Natural killer cell treated with Interleukin-12 subunit alpha and Interleukin-12 subunit beta and Interleukin-15 and Interleukin-18, amount 100 ng/mL, for 72 hours (primary cell): Measurements from ENCODE around the gene UCHL3. TPM values are rescaled to one million over a fixed set of nuclear protein-coding genes. Genes with fewer than 3 reads are reported as not detected.

Experiments
- ATAC-seq, 2 donors: fragments of 150-1000 bp; cut with Tn5 transposase in 1 of 2; sonication (Bioruptor Pico), chemical (Tn5 transposase) in 1 of 2; 2 replicates each; pipeline ENCODE4 v1.10.0; 2021
- DNase-seq: peaks from one replicate; pipeline ENCODE4 v3.0.0; 2022; ENCODE audit warnings: low spot score
- H3K27ac Mint-ChIP-seq, 2 donors: 1 replicate in 1 of 2; 2 replicates in 1 of 2; pipeline ENCODE4 v1.8.0; 2022; ENCODE audit warnings: mixed read lengths in 2 of 2, mild to moderate bottlenecking in 1 of 2, moderate library complexity in 1 of 2
- H3K27me3 Mint-ChIP-seq, 2 donors: 1 replicate in 1 of 2; 2 replicates in 1 of 2; pipeline ENCODE4 v1.8.0; 2022; ENCODE audit warnings: mixed read lengths in 2 of 2
- H3K36me3 Mint-ChIP-seq: one replicate; pipeline ENCODE4 v1.8.0; 2022; ENCODE audit warnings: mixed read lengths
- H3K4me1 Mint-ChIP-seq, 2 donors: 1 replicate in 1 of 2; 2 replicates in 1 of 2; pipeline ENCODE4 v1.8.0; 2022; ENCODE audit warnings: low read depth in 2 of 2, mixed read lengths in 2 of 2, mild to moderate bottlenecking in 1 of 2
- H3K4me3 Mint-ChIP-seq: one replicate; pipeline ENCODE4 v1.8.0; 2022; ENCODE audit warnings: mixed read lengths
- H3K9me3 Mint-ChIP-seq: 2 replicates; pipeline ENCODE4 v1.8.0; 2022; ENCODE audit warnings: mixed read lengths
- total RNA-seq, 2 donors: library from RNA; stranded (reverse); gene quantifications; one replicate each; pipeline ENCODE4 v1.2.3, GENCODE V29; 2022

Gene UCHL3
- 10 to 100 TPM; 34.3 to 41.5 TPM for total RNA-seq

GRCh38 chr13:75549262-75550158 is at the start of gene UCHL3:
Gene UCHL3, plus strand, starts transcription at chr13:75549791. Its CDS starts 30 bp downstream, at chr13:75549821.
- Mint-ChIP-seq H3K27me3 (peaks cover 0 to 2% of the 10 kb centered on the region in 2 donors), H3K36me3 (peaks cover 21% of the 10 kb centered on the region), H3K4me3 (peak within 1 kb of the TSS; percentile 96), H3K9me3 (no peaks in the 10 kb centered on the region), H3K4me1 (peaks cover 30 to 40% of the 10 kb centered on the region in 2 donors), H3K27ac (peak within 1 kb of the TSS; percentile 87 to 95)
- DNase-seq (peak; percentile 97), ATAC-seq (peak; percentile 97 to 98)

GRCh38 chr13:75505327-75505726 is 44.3 kb upstream of the UCHL3 start:
- no peaks in the 10 kb centered on the region for H3K4me1 Mint-ChIP-seq
- H3K4me3 Mint-ChIP-seq, result no peak overlapping the region
- DNase-seq, result no peak
- no peaks in the 10 kb centered on the region for H3K9me3 Mint-ChIP-seq
- peaks cover 0 to 6% of the 10 kb centered on the region in 2 donors for H3K27me3 Mint-ChIP-seq
- H3K27ac Mint-ChIP-seq, result no peak overlapping the region
- no peak for ATAC-seq
- H3K36me3 Mint-ChIP-seq, result no peaks in the 10 kb centered on the region

DNA sequence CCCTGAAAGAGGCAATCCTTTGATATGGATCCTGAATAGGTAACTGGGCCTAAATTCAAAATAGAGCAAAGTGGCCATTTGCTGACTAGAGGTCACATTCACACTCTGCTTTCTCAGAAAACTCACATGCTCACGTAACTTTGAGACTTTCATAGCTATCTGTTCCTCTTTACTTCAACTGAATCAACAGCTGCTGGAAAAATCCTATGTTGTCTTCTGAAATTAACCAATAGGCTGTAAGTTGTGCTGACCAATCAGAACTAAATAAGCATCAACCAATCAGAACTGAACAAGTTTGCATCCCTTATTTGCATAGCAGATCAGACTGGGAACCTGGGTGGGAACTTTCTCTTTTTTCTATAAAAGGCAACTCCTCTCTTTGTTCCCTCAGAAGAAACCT is 43.6 kb upstream of the UCHL3 start:
- no peak for DNase-seq
- H3K36me3 Mint-ChIP-seq, result no peaks in the 10 kb centered on the region
- ATAC-seq, result no peak
- peaks cover 0 to 5% of the 10 kb centered on the region in 2 donors for H3K27me3 Mint-ChIP-seq
- no peaks in the 10 kb centered on the region for H3K4me1 Mint-ChIP-seq
- H3K27ac Mint-ChIP-seq, result no peak overlapping the region
- no peak overlapping the region for H3K4me3 Mint-ChIP-seq
- H3K9me3 Mint-ChIP-seq, result no peaks in the 10 kb centered on the region

GRCh38 chr13:75507027-75508001 is 42.3 kb upstream of the UCHL3 start:
- H3K27me3 Mint-ChIP-seq, result no peaks in the 10 kb centered on the region
- H3K9me3 Mint-ChIP-seq, result no peaks in the 10 kb centered on the region
- peak in 1 of 2 donors; percentile 60 for ATAC-seq
- DNase-seq, result no peak
- no peaks in the 10 kb centered on the region for H3K36me3 Mint-ChIP-seq
- H3K4me3 Mint-ChIP-seq, result no peak overlapping the region
- no peak overlapping the region for H3K27ac Mint-ChIP-seq
- peaks cover 0 to 3% of the 10 kb centered on the region in 2 donors for H3K4me1 Mint-ChIP-seq

DNA sequence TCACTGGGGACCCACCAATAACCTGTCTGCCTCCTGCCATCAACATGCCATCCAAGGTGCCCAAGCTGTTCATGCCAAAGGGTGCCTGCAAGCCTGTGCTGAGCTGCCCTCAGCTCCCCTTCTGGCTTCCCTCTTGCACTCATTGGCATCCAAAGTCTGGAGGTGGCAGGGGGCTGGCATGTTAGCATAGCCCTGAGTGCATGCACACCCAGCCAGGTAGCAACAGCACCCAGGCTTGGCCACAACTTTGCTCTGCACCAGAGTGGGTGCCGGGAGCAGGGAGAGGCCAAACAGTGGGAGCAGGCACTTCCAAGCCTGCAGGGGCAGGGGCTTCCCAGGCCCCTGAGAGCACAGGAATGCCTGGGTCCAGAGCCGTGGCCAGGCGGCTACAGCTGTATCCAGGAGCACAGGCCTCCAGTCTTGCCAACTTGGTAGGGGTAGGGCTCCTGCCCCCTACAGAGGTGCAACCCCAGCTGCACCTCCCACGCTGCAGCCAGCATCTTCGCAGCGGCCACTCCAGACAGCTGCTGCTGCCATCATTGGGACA is 41.5 kb upstream of the UCHL3 start:
- peaks cover 0 to 5% of the 10 kb centered on the region in 2 donors for H3K4me1 Mint-ChIP-seq
- ATAC-seq, result peak in 1 of 2 donors; percentile 45
- no peaks in the 10 kb centered on the region for H3K36me3 Mint-ChIP-seq
- H3K27ac Mint-ChIP-seq, result no peak overlapping the region
- DNase-seq, result no peak
- no peaks in the 10 kb centered on the region for H3K9me3 Mint-ChIP-seq
- H3K27me3 Mint-ChIP-seq, result peaks cover 0 to 2% of the 10 kb centered on the region in 2 donors
- no peak overlapping the region for H3K4me3 Mint-ChIP-seq

GRCh38 chr13:75511051-75511625 is 38.5 kb upstream of the UCHL3 start:
- peaks cover 6 to 9% of the 10 kb centered on the region in 2 donors for H3K4me1 Mint-ChIP-seq
- H3K4me3 Mint-ChIP-seq, result no peak overlapping the region
- DNase-seq (no peak), ATAC-seq (no peak)
- H3K27me3 Mint-ChIP-seq, result peaks cover 0 to 8% of the 10 kb centered on the region in 2 donors
- H3K27ac Mint-ChIP-seq, result no peak overlapping the region
- H3K36me3 Mint-ChIP-seq, result no peaks in the 10 kb centered on the region
- no peaks in the 10 kb centered on the region for H3K9me3 Mint-ChIP-seq

GRCh38 chr13:75512253-75512652 is 37.3 kb upstream of the UCHL3 start:
- DNase-seq (no peak), ATAC-seq (no peak)
- H3K27ac Mint-ChIP-seq, result no peak overlapping the region
- H3K9me3 Mint-ChIP-seq, result no peaks in the 10 kb centered on the region
- H3K27me3 Mint-ChIP-seq, result peaks cover 0 to 8% of the 10 kb centered on the region in 2 donors
- no peaks in the 10 kb centered on the region for H3K36me3 Mint-ChIP-seq
- H3K4me3 Mint-ChIP-seq, result no peak overlapping the region
- H3K4me1 Mint-ChIP-seq, result peaks cover 6 to 9% of the 10 kb centered on the region in 2 donors

DNA sequence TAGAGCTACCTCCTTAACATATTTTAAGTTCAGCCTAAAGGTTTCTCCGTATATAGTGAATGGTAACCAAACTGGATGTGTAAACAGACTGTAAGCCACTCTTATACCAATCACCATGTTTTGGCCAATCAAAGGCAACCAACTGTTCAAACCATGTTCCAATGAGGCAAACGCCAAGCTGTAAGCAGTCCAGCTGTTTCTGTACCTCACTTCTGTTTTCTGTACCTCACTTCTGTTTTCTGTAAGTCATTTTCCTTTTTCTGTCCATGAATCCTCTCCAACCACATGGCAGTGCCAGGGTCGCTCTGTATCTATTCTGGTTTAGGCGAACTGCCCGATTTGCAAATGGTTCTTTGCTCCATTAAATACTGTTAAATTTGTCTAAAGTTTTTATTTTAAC is 36.3 kb upstream of the UCHL3 start:
- Mint-ChIP-seq H3K4me1 (peaks cover 6 to 9% of the 10 kb centered on the region in 2 donors), H3K36me3 (no peaks in the 10 kb centered on the region), H3K27ac (no peak overlapping the region), H3K27me3 (peaks cover 0 to 8% of the 10 kb centered on the region in 2 donors), H3K4me3 (no peak overlapping the region), H3K9me3 (no peaks in the 10 kb centered on the region)
- DNase-seq, result no peak
- ATAC-seq, result no peak

GRCh38 chr13:75514080-75514995 is 35.3 kb upstream of the UCHL3 start:
- H3K4me3 Mint-ChIP-seq, result no peak overlapping the region

GRCh38 chr13:75518439-75519088 is 31.0 kb upstream of the UCHL3 start:
- Mint-ChIP-seq H3K27me3 (peaks cover 0 to 3% of the 10 kb centered on the region in 2 donors), H3K36me3 (peaks cover 6% of the 10 kb centered on the region), H3K4me3 (no peak overlapping the region), H3K27ac (no peak overlapping the region), H3K9me3 (no peaks in the 10 kb centered on the region), H3K4me1 (peaks cover 15 to 16% of the 10 kb centered on the region in 2 donors)
- DNase-seq, result no peak
- no peak for ATAC-seq

More at GRCh38 chr13:75514080-75514995, 35.3 kb upstream of the UCHL3 start:
- H3K36me3 Mint-ChIP-seq, result no peaks in the 10 kb centered on the region
- H3K9me3 Mint-ChIP-seq, result no peaks in the 10 kb centered on the region
- no peak overlapping the region for H3K27ac Mint-ChIP-seq
- H3K27me3 Mint-ChIP-seq, result peaks cover 0 to 8% of the 10 kb centered on the region in 2 donors
- no peak for ATAC-seq
- H3K4me1 Mint-ChIP-seq, result peaks cover 6 to 9% of the 10 kb centered on the region in 2 donors
- no peak for DNase-seq

GRCh38 chr13:75521956-75522355 is 27.6 kb upstream of the UCHL3 start:
- no peak for ATAC-seq

DNA sequence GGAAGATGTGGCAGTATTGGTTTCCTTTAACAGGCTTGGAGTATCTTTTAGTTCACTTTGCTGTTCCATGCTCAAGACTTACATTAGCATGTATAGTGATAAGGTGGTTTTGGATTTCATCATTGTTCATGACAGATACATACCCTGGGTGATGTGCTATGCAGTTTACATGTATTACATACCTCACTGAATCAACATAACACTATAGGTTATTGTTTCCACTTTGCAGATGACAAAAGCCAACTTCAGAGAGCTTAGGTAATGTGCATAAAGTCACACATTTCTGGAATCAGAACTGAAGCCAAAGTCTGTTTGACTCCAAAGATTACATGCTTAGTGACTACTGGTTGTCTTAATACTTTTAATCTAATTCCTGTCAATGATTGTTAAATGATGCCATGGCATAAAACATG is 19.0 kb upstream of the UCHL3 start:
- H3K4me3 Mint-ChIP-seq, result no peak overlapping the region
- ATAC-seq (peak; percentile 62 to 81), DNase-seq (no peak)
- H3K36me3 Mint-ChIP-seq, result peaks cover 8% of the 10 kb centered on the region
- H3K27ac Mint-ChIP-seq, result no peak overlapping the region
- no peaks in the 10 kb centered on the region for H3K27me3 Mint-ChIP-seq
- H3K4me1 Mint-ChIP-seq, result peaks cover 29 to 44% of the 10 kb centered on the region in 2 donors
- H3K9me3 Mint-ChIP-seq, result no peaks in the 10 kb centered on the region

More at GRCh38 chr13:75521956-75522355, 27.6 kb upstream of the UCHL3 start:
- peaks cover 9 to 13% of the 10 kb centered on the region in 2 donors for H3K4me1 Mint-ChIP-seq
- H3K4me3 Mint-ChIP-seq, result no peak overlapping the region
- peaks cover 12% of the 10 kb centered on the region for H3K36me3 Mint-ChIP-seq
- H3K27ac Mint-ChIP-seq, result peak overlapping the region in 1 of 2 donors; percentile 54
- no peaks in the 10 kb centered on the region for H3K9me3 Mint-ChIP-seq
- DNase-seq, result no peak
- no peaks in the 10 kb centered on the region for H3K27me3 Mint-ChIP-seq
